H9 (cell line): ENCODE data around the gene TMEM235. TPM values are rescaled to one million over a fixed set of nuclear protein-coding genes. Genes with fewer than 3 reads are reported as not detected.
A peak's percentile ranks its signal among the peaks of the same experiment; 100 is the strongest.

Experiments used
- DNase-seq: peaks from one replicate; pipeline ENCODE4 v3.0.0-alpha.2; 2017
- H2AFZ ChIP-seq: one replicate; pipeline ENCODE4 v1.6.1; 2013; ENCODE audit warnings: mild to moderate bottlenecking, low read length, control low read depth, moderate library complexity
- H2AK5ac ChIP-seq: 2 replicates; pipeline ENCODE4 v1.6.1; 2013; ENCODE audit warnings: low read length, control low read depth, mixed read lengths; ENCODE audit not compliant: insufficient read length
- H2BK120ac ChIP-seq: one replicate; pipeline ENCODE4 v1.6.1; 2013; ENCODE audit warnings: low read depth, mild to moderate bottlenecking, low read length, control low read depth, inconsistent platforms; ENCODE audit not compliant: poor library complexity, severe bottlenecking
- H2BK12ac ChIP-seq: 2 replicates; pipeline ENCODE4 v1.6.1; 2013; ENCODE audit warnings: low read length, control low read depth, mixed read lengths, low read depth; ENCODE audit not compliant: insufficient read length
- H2BK15ac ChIP-seq: 2 replicates; pipeline ENCODE4 v1.6.1; 2013; ENCODE audit warnings: low read depth, low read length, control low read depth
- H2BK20ac ChIP-seq: one replicate; pipeline ENCODE4 v1.6.1; 2013; ENCODE audit warnings: low read depth, mild to moderate bottlenecking, low read length, control low read depth, inconsistent platforms; ENCODE audit not compliant: poor library complexity, severe bottlenecking
- H2BK5ac ChIP-seq: 2 replicates; pipeline ENCODE4 v1.6.1; 2013; ENCODE audit warnings: low read length, control low read depth, mixed read lengths; ENCODE audit not compliant: insufficient read length
- H3K14ac ChIP-seq: 2 replicates; pipeline ENCODE4 v1.6.1; 2013; ENCODE audit warnings: low read length, control low read depth; ENCODE audit not compliant: insufficient read depth
- H3K18ac ChIP-seq: 2 replicates; pipeline ENCODE4 v1.6.1; 2013; ENCODE audit warnings: low read depth, mild to moderate bottlenecking, mixed read lengths, low read length, control low read depth; ENCODE audit not compliant: insufficient read length
- H3K23ac ChIP-seq: 2 replicates; pipeline ENCODE4 v1.6.1; 2013; ENCODE audit warnings: low read length, control low read depth, mixed read lengths, low read depth; ENCODE audit not compliant: insufficient read length
- H3K23me2 ChIP-seq: 2 replicates; pipeline ENCODE4 v1.6.1; 2013; ENCODE audit warnings: low read depth, mild to moderate bottlenecking, mixed read lengths, low read length, control low read depth; ENCODE audit not compliant: insufficient read length, poor library complexity, severe bottlenecking
- H3K27ac ChIP-seq: 2 replicates; pipeline ENCODE4 v1.5.1; 2013; ENCODE audit warnings: low read length, control low read depth, mixed read lengths, low read depth; ENCODE audit not compliant: insufficient read length
- H3K27me3 ChIP-seq: 2 replicates; pipeline ENCODE4 v1.6.1; 2013; ENCODE audit warnings: low read length, control low read depth, inconsistent platforms; ENCODE audit not compliant: insufficient read depth
- H3K4ac ChIP-seq: 2 replicates; pipeline ENCODE4 v1.6.1; 2013; ENCODE audit warnings: low read depth, mild to moderate bottlenecking, control low read depth, inconsistent platforms, low read length, moderate library complexity
- H3K4me1 ChIP-seq: 2 replicates; pipeline ENCODE4 v1.6.1; 2013; ENCODE audit warnings: low read length, control low read depth, inconsistent platforms; ENCODE audit not compliant: insufficient read depth
- H3K4me2 ChIP-seq: 2 replicates; pipeline ENCODE4 v1.6.1; 2013; ENCODE audit warnings: low read length, control low read depth, mixed read lengths; ENCODE audit not compliant: insufficient read length, insufficient read depth
- H3K56ac ChIP-seq: 2 replicates; pipeline ENCODE4 v1.6.1; 2013; ENCODE audit warnings: low read depth, mild to moderate bottlenecking, mixed read lengths, low read length, control low read depth; ENCODE audit not compliant: insufficient read length
- H3K79me1 ChIP-seq: 2 replicates; pipeline ENCODE4 v1.6.1; 2013; ENCODE audit warnings: low read depth, mild to moderate bottlenecking, moderate library complexity, low read length, control low read depth, inconsistent platforms; ENCODE audit not compliant: insufficient read depth, poor library complexity, severe bottlenecking
- H3K79me2 ChIP-seq: 2 replicates; pipeline ENCODE4 v1.6.1; 2013; ENCODE audit warnings: low read length, control low read depth, inconsistent platforms; ENCODE audit not compliant: insufficient read depth
- H3K9ac ChIP-seq: 2 replicates; pipeline ENCODE4 v1.6.1; 2013; ENCODE audit warnings: low read length, control low read depth, mixed read lengths; ENCODE audit not compliant: insufficient read length; ENCODE audit errors: extremely low read depth
- H3K9me3 ChIP-seq: one replicate; pipeline ENCODE4 v1.6.1; 2013; ENCODE audit warnings: low read depth, low read length, inconsistent platforms; ENCODE audit not compliant: control insufficient read depth
- H3T11ph ChIP-seq: one replicate; pipeline ENCODE4 v1.6.1; 2013; ENCODE audit warnings: mild to moderate bottlenecking, low read length, control low read depth, inconsistent platforms
- H4K20me1 ChIP-seq: one replicate; pipeline ENCODE4 v1.6.1; 2013; ENCODE audit not compliant: control insufficient read depth, insufficient read length, insufficient read depth
- H4K5ac ChIP-seq: 2 replicates; pipeline ENCODE4 v1.6.1; 2013; ENCODE audit warnings: low read depth, mild to moderate bottlenecking, mixed read lengths, low read length, control low read depth; ENCODE audit not compliant: insufficient read length
- H4K8ac ChIP-seq: replicated peaks from 2 replicates; pipeline ENCODE4 v1.6.1; 2013; ENCODE audit warnings: low read length, control low read depth, mixed read lengths, low read depth; ENCODE audit not compliant: insufficient read length
- H4K91ac ChIP-seq: 2 replicates; pipeline ENCODE4 v1.6.1; 2013; ENCODE audit warnings: low read depth, mild to moderate bottlenecking, moderate library complexity, mixed read lengths, low read length, control low read depth; ENCODE audit not compliant: insufficient read length
- H3K27ac Mint-ChIP-seq, 3 experiments: 2 replicates in 2 of 3; 3 replicates in 1 of 3; pipeline ENCODE4 v1.8.0; 2020 to 2021; ENCODE audit warnings: mixed read lengths in 3 of 3, mild to moderate bottlenecking in 1 of 3, moderate library complexity in 1 of 3
- H3K27me3 Mint-ChIP-seq: 2 replicates; pipeline ENCODE4 v1.8.0; 2021; ENCODE audit warnings: low read depth, mild to moderate bottlenecking, moderate library complexity, mixed read lengths
- H3K36me3 Mint-ChIP-seq, 3 experiments: 2 replicates in 2 of 3; 3 replicates in 1 of 3; pipeline ENCODE4 v1.8.0; 2020 to 2021; ENCODE audit warnings: low read depth in 3 of 3, mixed read lengths in 3 of 3; ENCODE audit not compliant: insufficient read depth in 1 of 3
- H3K4me1 Mint-ChIP-seq, 2 experiments: 2 replicates each; pipeline ENCODE4 v1.8.0; 2020; ENCODE audit warnings: mixed read lengths in 2 of 2
- H3K4me3 Mint-ChIP-seq, 2 experiments: 2 replicates in 1 of 2; 3 replicates in 1 of 2; pipeline ENCODE4 v1.8.0; 2020 to 2021; ENCODE audit warnings: mild to moderate bottlenecking in 2 of 2, mixed read lengths in 2 of 2, moderate library complexity in 1 of 2
- H3K9me3 Mint-ChIP-seq, 2 experiments: 2 replicates in 1 of 2; 3 replicates in 1 of 2; pipeline ENCODE4 v1.8.0; 2020; ENCODE audit warnings: mild to moderate bottlenecking in 2 of 2, mixed read lengths in 2 of 2, moderate library complexity in 1 of 2
- CTCF ChIP-seq: fragments of 200-600 bp; sonication (generic); conservative IDR thresholded peaks from 3 replicates; pipeline ENCODE4 v1.8.0; 2021; ENCODE audit warnings: antibody characterized with exemption, mild to moderate bottlenecking
- WGBS: extraction: QIAGEN DNeasy Blood & Tissue Kit; methylation state at CpG from one replicate; pipeline ENCODE4 v1.1.7; 2013; ENCODE audit warnings: missing lambda C conversion rate, low lambda C conversion rate, mixed read lengths; ENCODE audit not compliant: insufficient read length; ENCODE audit errors: extremely low coverage; 5-methylcytosine and 5-hydroxymethylcytosine counted together
- total RNA-seq: library from RNA; stranded (reverse); gene quantifications from 2 replicates; pipeline ENCODE4 v1.2.1, GENCODE V29; 2021

Gene TMEM235
- total RNA-seq, 1 experiment from 2014 or later, result 0.28 TPM

GRCh38 chr17:78184868-78185267, 46.6 kb upstream of the TMEM235 start:
- Histone ChIP-seq H3K9ac (no peak overlapping the region), H4K20me1 (no peaks in the 10 kb centered on the region), H3K79me2 (peaks cover 9% of the 10 kb centered on the region; the same call in 1 of the 2 replicates), H2AFZ (no peak overlapping the region), H2AK5ac (no peak overlapping the region), H2BK120ac (no peak overlapping the region), H3K4me2 (peak overlapping the region; percentile 1), H3K9me3 (no peaks in the 10 kb centered on the region), H3K4ac (no peak overlapping the region), H3K79me1 (peaks cover 2% of the 10 kb centered on the region), H2BK15ac (no peak overlapping the region), H3K4me1 (no peaks in the 10 kb centered on the region), H4K5ac (no peak overlapping the region), H4K91ac (no peak overlapping the region), H3K14ac (no peak overlapping the region), H3K23ac (no peak overlapping the region), H3K18ac (no peak overlapping the region), H3K27me3 (no peaks in the 10 kb centered on the region), H2BK12ac (no peak overlapping the region), H4K8ac (no peak overlapping the region), H3K27ac (no peak overlapping the region), H3K56ac (no peak overlapping the region), H2BK5ac (no peak overlapping the region), H2BK20ac (no peak overlapping the region), H3T11ph (no peak overlapping the region), H3K23me2 (peaks cover 6% of the 10 kb centered on the region)
- H3K9me3 Mint-ChIP-seq, result no peaks in the 10 kb centered on the region
- no peak for TF ChIP-seq CTCF
- peak overlapping the region; percentile 84 to 85 for H3K4me3 Mint-ChIP-seq
- peaks cover 24 to 31% of the 10 kb centered on the region in 2 experiments for H3K4me1 Mint-ChIP-seq
- WGBS, result no CpG with 5 or more reads among the region's 9 CpGs
- DNase-seq, result no peak
- peaks cover 42 to 57% (median 57%) of the 10 kb centered on the region in 3 experiments; a peak in 6 of 7 replicates for H3K36me3 Mint-ChIP-seq
- H3K27me3 Mint-ChIP-seq, result no peaks in the 10 kb centered on the region
- peak overlapping the region in 2 of 3 experiments; percentile 5 to 35; a peak in 2 of 7 replicates for H3K27ac Mint-ChIP-seq
